B cell (primary cell): ENCODE measurements around the gene CLRN2.

Experiments
- EZH2 ChIP-seq: IDR thresholded peaks from 2 replicates; pipeline ENCODE4 v1.6.1; 2012; ENCODE audit warnings: borderline replicate concordance, low read depth, mild to moderate bottlenecking, moderate library complexity, low read length; ENCODE audit not compliant: insufficient read depth, poor library complexity, severe bottlenecking
- TF ChIP-seq, protein P1 (sequence below): fragments of 200-600 bp; IDR thresholded peaks from one replicate; pipeline ENCODE4 v1.8.0; 2022; ENCODE audit warnings: antibody characterized with exemption, mild to moderate bottlenecking

DNA sequence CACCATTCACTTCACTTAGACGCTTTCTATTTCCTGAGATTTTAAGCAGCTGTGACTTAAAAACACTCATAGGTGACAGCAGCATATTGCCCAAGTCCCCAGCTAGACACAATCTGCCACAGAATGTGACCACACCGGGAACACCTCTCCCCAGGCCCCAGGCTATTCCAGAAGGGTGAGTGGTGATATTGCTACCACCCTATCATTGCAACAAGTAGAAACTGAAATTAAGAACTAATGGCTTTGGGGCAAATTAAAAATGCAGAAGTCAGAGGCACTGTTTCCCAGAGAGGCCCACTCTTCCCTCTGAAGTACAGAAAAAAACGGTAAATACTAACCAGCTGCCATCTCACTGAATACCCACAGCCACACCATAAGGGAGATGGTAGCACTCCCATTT lies 38.1 kb upstream of the CLRN2 start:
- TF ChIP-seq, protein P1, sequence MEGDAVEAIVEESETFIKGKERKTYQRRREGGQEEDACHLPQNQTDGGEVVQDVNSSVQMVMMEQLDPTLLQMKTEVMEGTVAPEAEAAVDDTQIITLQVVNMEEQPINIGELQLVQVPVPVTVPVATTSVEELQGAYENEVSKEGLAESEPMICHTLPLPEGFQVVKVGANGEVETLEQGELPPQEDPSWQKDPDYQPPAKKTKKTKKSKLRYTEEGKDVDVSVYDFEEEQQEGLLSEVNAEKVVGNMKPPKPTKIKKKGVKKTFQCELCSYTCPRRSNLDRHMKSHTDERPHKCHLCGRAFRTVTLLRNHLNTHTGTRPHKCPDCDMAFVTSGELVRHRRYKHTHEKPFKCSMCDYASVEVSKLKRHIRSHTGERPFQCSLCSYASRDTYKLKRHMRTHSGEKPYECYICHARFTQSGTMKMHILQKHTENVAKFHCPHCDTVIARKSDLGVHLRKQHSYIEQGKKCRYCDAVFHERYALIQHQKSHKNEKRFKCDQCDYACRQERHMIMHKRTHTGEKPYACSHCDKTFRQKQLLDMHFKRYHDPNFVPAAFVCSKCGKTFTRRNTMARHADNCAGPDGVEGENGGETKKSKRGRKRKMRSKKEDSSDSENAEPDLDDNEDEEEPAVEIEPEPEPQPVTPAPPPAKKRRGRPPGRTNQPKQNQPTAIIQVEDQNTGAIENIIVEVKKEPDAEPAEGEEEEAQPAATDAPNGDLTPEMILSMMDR, result no peak
- TF ChIP-seq EZH2, result no peak
